B cell (primary cell): ENCODE measurements around the gene ARHGAP15.

Source experiments
- EZH2 ChIP-seq: IDR thresholded peaks from 2 replicates; pipeline ENCODE4 v1.6.1; 2012; ENCODE audit warnings: borderline replicate concordance, low read depth, mild to moderate bottlenecking, moderate library complexity, low read length; ENCODE audit not compliant: insufficient read depth, poor library complexity, severe bottlenecking
- TF ChIP-seq, protein P1 (sequence below): fragments of 200-600 bp; IDR thresholded peaks from one replicate; pipeline ENCODE4 v1.8.0; 2022; ENCODE audit warnings: antibody characterized with exemption, mild to moderate bottlenecking

DNA sequence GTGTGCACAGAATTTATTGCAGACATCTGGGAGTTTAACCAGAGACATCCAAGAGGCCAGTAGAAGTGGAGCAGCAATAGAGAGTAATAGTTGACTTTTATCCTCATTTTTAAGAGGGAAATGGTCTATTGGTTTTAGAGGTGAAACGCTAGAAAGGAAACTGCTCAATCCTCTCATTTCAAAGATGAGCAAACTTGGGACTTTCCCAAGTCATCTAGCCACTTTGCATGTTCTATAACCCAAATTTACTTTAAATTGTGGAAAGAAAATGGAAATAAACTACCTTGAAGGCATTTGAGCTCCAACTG lies 601.7 kb downstream of the ARHGAP15 start:
- TF ChIP-seq, protein P1, sequence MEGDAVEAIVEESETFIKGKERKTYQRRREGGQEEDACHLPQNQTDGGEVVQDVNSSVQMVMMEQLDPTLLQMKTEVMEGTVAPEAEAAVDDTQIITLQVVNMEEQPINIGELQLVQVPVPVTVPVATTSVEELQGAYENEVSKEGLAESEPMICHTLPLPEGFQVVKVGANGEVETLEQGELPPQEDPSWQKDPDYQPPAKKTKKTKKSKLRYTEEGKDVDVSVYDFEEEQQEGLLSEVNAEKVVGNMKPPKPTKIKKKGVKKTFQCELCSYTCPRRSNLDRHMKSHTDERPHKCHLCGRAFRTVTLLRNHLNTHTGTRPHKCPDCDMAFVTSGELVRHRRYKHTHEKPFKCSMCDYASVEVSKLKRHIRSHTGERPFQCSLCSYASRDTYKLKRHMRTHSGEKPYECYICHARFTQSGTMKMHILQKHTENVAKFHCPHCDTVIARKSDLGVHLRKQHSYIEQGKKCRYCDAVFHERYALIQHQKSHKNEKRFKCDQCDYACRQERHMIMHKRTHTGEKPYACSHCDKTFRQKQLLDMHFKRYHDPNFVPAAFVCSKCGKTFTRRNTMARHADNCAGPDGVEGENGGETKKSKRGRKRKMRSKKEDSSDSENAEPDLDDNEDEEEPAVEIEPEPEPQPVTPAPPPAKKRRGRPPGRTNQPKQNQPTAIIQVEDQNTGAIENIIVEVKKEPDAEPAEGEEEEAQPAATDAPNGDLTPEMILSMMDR: no peak
- TF ChIP-seq EZH2: no peak
